B cell (primary cell): ENCODE measurements around the gene SLC25A31. TPM values are rescaled to one million over a fixed set of nuclear protein-coding genes. Genes with fewer than 3 reads are reported as not detected.

ENCODE experiments used
- ATAC-seq: fragments of 200-7000 bp; cut with Tn5 transposase; one replicate; pipeline ENCODE4 v1.10.0; 2021; ENCODE audit warnings: low read depth, mild to moderate bottlenecking, moderate number of reproducible peaks, moderate library complexity
- CTCF ChIA-PET: fragments of 350-600 bp; sonication (Branson Sonifier 250); formaldehyde crosslinking; loops from one replicate; lab custom pipeline; 2021; ENCODE audit warnings: antibody characterized with exemption, inconsistent platforms; lab: Charles Lee
- POLR2A ChIA-PET: fragments of 350-600 bp; sonication (Branson Sonifier 250); formaldehyde crosslinking; loops from one replicate; lab custom pipeline; 2021; ENCODE audit warnings: antibody characterized with exemption; lab: Charles Lee
- DNase-seq: peaks from one replicate; pipeline ENCODE4 v3.0.0; 2013
- H2AFZ ChIP-seq: 2 replicates; pipeline ENCODE4 v1.6.1; 2012; ENCODE audit warnings: mild to moderate bottlenecking, low read depth, low read length; ENCODE audit not compliant: insufficient read depth, poor library complexity, severe bottlenecking
- H3K27ac ChIP-seq, 2 donors: 1 replicate in 1 of 2; 2 replicates in 1 of 2; pipeline ENCODE4 v1.5.1; 2012 to 2013; ENCODE audit warnings: low read length in 2 of 2, mild to moderate bottlenecking in 2 of 2, moderate library complexity in 1 of 2
- H3K27me3 ChIP-seq, 4 experiments: fragments of 200-600 bp in 1 of 4; sonication (generic) in 1 of 4; replicated peaks in 1 of 4; 1 replicate in 2 of 4; 2 replicates in 2 of 4; pipeline versions ENCODE4 v1.6.1 to v1.7.0; 2013 to 2016; ENCODE audit warnings: low read length in 3 of 4, mild to moderate bottlenecking in 2 of 4, mixed read lengths in 1 of 4, moderate library complexity in 1 of 4; ENCODE audit not compliant: insufficient read depth in 4 of 4, control insufficient read depth in 3 of 4; ENCODE audit errors: control extremely low read depth in 1 of 4
- H3K36me3 ChIP-seq, 2 experiments: replicated peaks in 1 of 2; 1 replicate in 1 of 2; 2 replicates in 1 of 2; pipeline versions ENCODE4 v1.6.1 to v1.7.1; 2013; ENCODE audit warnings: low read length in 1 of 2; ENCODE audit not compliant: insufficient read depth in 2 of 2, control insufficient read depth in 1 of 2; ENCODE audit errors: control extremely low read depth in 1 of 2, extremely low read depth in 1 of 2
- H3K4me1 ChIP-seq, 2 donors: fragments of 200-600 bp in 1 of 2; sonication (generic) in 1 of 2; 1 replicate in 1 of 2; 2 replicates in 1 of 2; pipeline versions ENCODE4 v1.5.1 to v1.6.1; 2013 to 2017; ENCODE audit warnings: low read length in 2 of 2; ENCODE audit not compliant: control insufficient read depth in 2 of 2, insufficient read depth in 2 of 2
- H3K4me2 ChIP-seq: replicated peaks from 2 replicates; pipeline ENCODE3; 2012; ENCODE audit warnings: mild to moderate bottlenecking, low read depth, low read length; ENCODE audit not compliant: poor library complexity, severe bottlenecking
- H3K4me3 ChIP-seq, 5 experiments: fragments of 200-600 bp in 1 of 5; sonication (generic) in 1 of 5; 1 replicate in 3 of 5; 2 replicates in 2 of 5; pipeline versions ENCODE4 v1.5.1 to v1.7.0; 2011 to 2016; ENCODE audit warnings: low read length in 4 of 5, mild to moderate bottlenecking in 4 of 5, low read depth in 2 of 5, control low read depth in 1 of 5, moderate library complexity in 1 of 5; ENCODE audit not compliant: insufficient read depth in 1 of 5; ENCODE audit errors: control extremely low read depth in 1 of 5, extremely low read depth in 1 of 5
- H3K79me2 ChIP-seq: fragments of 200-600 bp; sonication (generic); one replicate; pipeline ENCODE4 v1.6.0; 2016; ENCODE audit warnings: low read length; ENCODE audit not compliant: control insufficient read depth, insufficient read depth
- H3K9ac ChIP-seq: fragments of 200-600 bp; sonication (generic); 2 replicates; pipeline ENCODE4 v1.6.1; 2017; ENCODE audit warnings: mild to moderate bottlenecking, low read length, moderate library complexity
- H3K9me3 ChIP-seq, 3 donors: one replicate each; pipeline versions ENCODE4 v1.6.1 to v1.7.1; 2013; ENCODE audit warnings: low read length in 2 of 3; ENCODE audit not compliant: control insufficient read depth in 2 of 3, insufficient read depth in 1 of 3; ENCODE audit errors: control extremely low read depth in 1 of 3
- H4K20me1 ChIP-seq: 2 replicates; pipeline ENCODE4 v1.6.0; 2012; ENCODE audit warnings: mild to moderate bottlenecking, low read length; ENCODE audit not compliant: insufficient read depth, control insufficient read depth, poor library complexity, severe bottlenecking
- H3K27ac Mint-ChIP-seq: one replicate; pipeline ENCODE4 v1.8.0; 2021; ENCODE audit warnings: mixed read lengths
- H3K27me3 Mint-ChIP-seq: one replicate; pipeline ENCODE4 v1.8.0; 2021; ENCODE audit warnings: mixed read lengths
- H3K4me1 Mint-ChIP-seq: one replicate; pipeline ENCODE4 v1.8.0; 2021; ENCODE audit warnings: mixed read lengths
- H3K4me3 Mint-ChIP-seq: one replicate; pipeline ENCODE4 v1.8.0; 2021; ENCODE audit warnings: mixed read lengths
- H3K9me3 Mint-ChIP-seq: one replicate; pipeline ENCODE4 v1.8.0; 2022; ENCODE audit warnings: mixed read lengths; ENCODE audit not compliant: insufficient read depth
- EZH2 ChIP-seq: IDR thresholded peaks from 2 replicates; pipeline ENCODE4 v1.6.1; 2012; ENCODE audit warnings: borderline replicate concordance, low read depth, mild to moderate bottlenecking, moderate library complexity, low read length; ENCODE audit not compliant: insufficient read depth, poor library complexity, severe bottlenecking
- WGBS: methylation state at CpG from one replicate; pipeline ENCODE4 v1.1.5; 2013; ENCODE audit warnings: missing lambda C conversion rate; ENCODE audit not compliant: insufficient coverage; 5-methylcytosine and 5-hydroxymethylcytosine counted together
- intact Hi-C: fragments of 100-400 bp; cut with micrococcal nuclease; formaldehyde crosslinking; loops from one replicate; pipeline ENCODE4 v1.10.0; 2022
- polyA plus RNA-seq: library from polyadenylated mRNA; depleted of rRNA; stranded (reverse); fragments of >200 nt; gene quantifications from 2 replicates; pipeline ENCODE4 v1.2.3, GENCODE V29; 2012
- total RNA-seq, 2 donors: library from RNA; stranded (reverse); fragments of 120-200 nt in 1 of 2; gene quantifications; 1 replicate in 1 of 2; 2 replicates in 1 of 2; pipeline versions ENCODE4 v1.2.3 to v1.2.4, GENCODE V29; 2013 to 2022
- TF ChIP-seq, protein P1 (sequence below): fragments of 200-600 bp; IDR thresholded peaks from one replicate; pipeline ENCODE4 v1.8.0; 2022; ENCODE audit warnings: antibody characterized with exemption, mild to moderate bottlenecking

SLC25A31 gene
- total and polyA plus RNA-seq, 2 donors (not counting 1 experiment from before 2014, with no cell fraction given): not detected

DNA sequence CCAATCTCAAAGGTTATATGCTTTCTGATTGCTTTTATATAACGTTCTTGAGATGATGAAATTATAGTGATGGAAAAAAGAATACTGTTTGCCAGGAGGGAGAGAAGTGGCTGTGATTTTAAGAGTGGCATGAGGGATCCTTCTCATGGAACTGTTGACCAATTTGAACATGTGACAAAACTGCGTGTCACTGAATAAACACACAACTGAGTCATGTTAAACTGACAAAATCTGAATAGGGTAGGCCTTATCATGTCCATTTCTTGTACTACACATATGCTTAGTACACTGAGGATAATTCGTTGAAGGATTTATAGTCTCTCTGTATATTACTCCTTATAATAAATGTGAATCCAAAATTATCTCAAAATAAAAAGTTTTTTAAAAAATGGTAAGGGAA is 29.7 kb downstream of the SLC25A31 start:
- Mint-ChIP-seq H3K27ac (no peak overlapping the region), H3K4me1 (no peaks in the 10 kb centered on the region), H3K9me3 (peaks cover 2% of the 10 kb centered on the region), H3K27me3 (peaks cover 3% of the 10 kb centered on the region), H3K4me3 (no peak overlapping the region)
- H3K4me2 ChIP-seq: no peak overlapping the region
- peaks cover 0 to 2% (median 2%) of the 10 kb centered on the region in 3 donors for H3K9me3 ChIP-seq
- H3K79me2 ChIP-seq: no peaks in the 10 kb centered on the region
- H3K9ac ChIP-seq: no peak overlapping the region
- no peaks in the 10 kb centered on the region for H3K27me3 ChIP-seq
- intact Hi-C loops: no loop called here
- no peaks in the 10 kb centered on the region for H3K4me1 ChIP-seq
- DNase-seq (no peak), ATAC-seq (no peak)
- POLR2A ChIA-PET: no interaction called here
- no peak for TF ChIP-seq EZH2
- TF ChIP-seq, protein P1, sequence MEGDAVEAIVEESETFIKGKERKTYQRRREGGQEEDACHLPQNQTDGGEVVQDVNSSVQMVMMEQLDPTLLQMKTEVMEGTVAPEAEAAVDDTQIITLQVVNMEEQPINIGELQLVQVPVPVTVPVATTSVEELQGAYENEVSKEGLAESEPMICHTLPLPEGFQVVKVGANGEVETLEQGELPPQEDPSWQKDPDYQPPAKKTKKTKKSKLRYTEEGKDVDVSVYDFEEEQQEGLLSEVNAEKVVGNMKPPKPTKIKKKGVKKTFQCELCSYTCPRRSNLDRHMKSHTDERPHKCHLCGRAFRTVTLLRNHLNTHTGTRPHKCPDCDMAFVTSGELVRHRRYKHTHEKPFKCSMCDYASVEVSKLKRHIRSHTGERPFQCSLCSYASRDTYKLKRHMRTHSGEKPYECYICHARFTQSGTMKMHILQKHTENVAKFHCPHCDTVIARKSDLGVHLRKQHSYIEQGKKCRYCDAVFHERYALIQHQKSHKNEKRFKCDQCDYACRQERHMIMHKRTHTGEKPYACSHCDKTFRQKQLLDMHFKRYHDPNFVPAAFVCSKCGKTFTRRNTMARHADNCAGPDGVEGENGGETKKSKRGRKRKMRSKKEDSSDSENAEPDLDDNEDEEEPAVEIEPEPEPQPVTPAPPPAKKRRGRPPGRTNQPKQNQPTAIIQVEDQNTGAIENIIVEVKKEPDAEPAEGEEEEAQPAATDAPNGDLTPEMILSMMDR: no peak
- no peaks in the 10 kb centered on the region for H4K20me1 ChIP-seq
- CTCF ChIA-PET: no interaction called here
- no peak overlapping the region for H3K4me3 ChIP-seq
- H3K36me3 ChIP-seq: no peaks in the 10 kb centered on the region
- 100% methylated on average over 1 of the region's 3 CpGs for WGBS
- H3K27ac ChIP-seq: no peak overlapping the region
- H2AFZ ChIP-seq: no peak overlapping the region

DNA sequence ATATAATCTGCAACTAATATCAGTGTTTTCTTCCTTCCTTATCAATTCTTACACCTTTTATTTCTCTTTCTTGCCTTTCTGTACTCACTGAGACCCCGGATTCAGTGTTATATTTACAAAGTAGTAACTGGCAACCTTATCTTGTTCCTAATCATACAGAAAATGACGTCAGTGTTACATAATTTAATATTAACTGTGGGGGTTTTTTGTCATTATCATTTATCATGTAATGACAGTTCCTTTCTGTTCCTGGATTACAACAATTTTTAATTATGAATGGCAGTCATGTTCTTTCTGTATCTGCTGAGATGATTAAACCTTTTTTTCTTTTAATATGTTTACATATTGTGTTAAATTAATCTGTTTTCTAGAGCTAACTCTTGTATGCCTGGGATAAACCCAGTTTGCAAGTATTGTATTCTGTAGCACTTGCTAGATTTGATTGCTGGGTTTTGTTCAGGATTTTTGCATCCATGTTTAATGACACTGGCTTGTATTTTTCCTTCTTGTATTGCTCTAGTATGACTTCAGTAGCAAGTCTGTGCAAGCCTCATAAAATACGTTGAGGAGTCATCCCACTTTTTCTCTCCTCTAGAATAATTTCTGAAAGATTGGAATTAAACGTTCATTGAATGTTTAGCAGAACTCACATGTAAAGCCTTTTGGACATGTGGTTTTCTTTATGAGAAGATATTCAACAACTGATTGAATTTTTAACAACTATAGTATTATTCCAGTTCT is 41.5 kb downstream of the SLC25A31 start:
- Histone ChIP-seq H3K4me1 (no peaks in the 10 kb centered on the region), H3K4me3 (no peak overlapping the region), H2AFZ (no peak overlapping the region), H3K4me2 (no peak overlapping the region), H3K79me2 (no peaks in the 10 kb centered on the region), H3K36me3 (no peaks in the 10 kb centered on the region), H3K27me3 (peaks cover 0 to 12% (median 0%) of the 10 kb centered on the region in 4 experiments), H4K20me1 (no peaks in the 10 kb centered on the region), H3K27ac (no peak overlapping the region), H3K9ac (no peak overlapping the region), H3K9me3 (no peaks in the 10 kb centered on the region)
- ChIA-PET POLR2A (no interaction called here), CTCF (no interaction called here)
- no peak overlapping the region for H3K4me3 Mint-ChIP-seq
- no CpG with 5 or more reads among the region's 4 CpGs for WGBS
- TF ChIP-seq EZH2: no peak
- TF ChIP-seq, protein P1: no peak
- no peaks in the 10 kb centered on the region for H3K9me3 Mint-ChIP-seq
- DNase-seq (no peak), ATAC-seq (no peak)
- H3K4me1 Mint-ChIP-seq: no peaks in the 10 kb centered on the region
- no peak overlapping the region for H3K27ac Mint-ChIP-seq
- intact Hi-C loops: no loop called here
- H3K27me3 Mint-ChIP-seq: peaks cover 30% of the 10 kb centered on the region
